GM13976 (cell line): Measurements from ENCODE around the gene ZBTB17.

Source experiments
- DNase-seq: peaks from one replicate; pipeline ENCODE4 v3.0.0; 2012; ENCODE audit warnings: low spot score
- CTCF ChIP-seq: IDR thresholded peaks from 2 replicates; pipeline ENCODE4 v1.5.1; 2012; ENCODE audit warnings: borderline replicate concordance, mild to moderate bottlenecking; ENCODE audit not compliant: insufficient read depth; ENCODE audit errors: extremely low read depth, missing control alignments, control extremely low read depth
- in situ Hi-C: fragments of 300-500 bp; cut with MboI; formaldehyde crosslinking; loops from one replicate; pipeline ENCODE4 v1.12.0; 2022; ENCODE audit warnings: low sequenced_read_pairs, mixed read lengths, inconsistent platforms; ENCODE audit not compliant: unreplicated experiment

Gene ZBTB17

GRCh38 chr1:15941899-15942660 lies 33.8 kb downstream of the ZBTB17 start:
- peak; percentile 28 for DNase-seq
- in situ Hi-C loops = no loop called here
- TF ChIP-seq CTCF = no peak

- DNase-seq = peak; percentile 14
- in situ Hi-C loops = no loop called here
- TF ChIP-seq CTCF = no peak
Observed at GRCh38 chr1:15941044-15941840, 34.7 kb downstream of the ZBTB17 start.

GRCh38 chr1:15940110-15941043 lies 35.5 kb downstream of the ZBTB17 start:
- no peak for TF ChIP-seq CTCF
- peak; percentile 3 for DNase-seq
- in situ Hi-C loops = no loop called here

- DNase-seq = peak; percentile 28
- in situ Hi-C loops = no loop called here
- TF ChIP-seq CTCF = no peak
Observed at GRCh38 chr1:15939181-15940109, 36.5 kb downstream of the ZBTB17 start.

GRCh38 chr1:15938628-15939161 lies 37.2 kb downstream of the ZBTB17 start:
- peak; percentile 32 for DNase-seq
- no peak for TF ChIP-seq CTCF
- in situ Hi-C loops = no loop called here
